ENCODE measurements around the gene CHST8. TPM values are rescaled to one million over a fixed set of nuclear protein-coding genes. Genes with fewer than 3 reads are reported as not detected.

CHST8 gene
- total and polyA plus RNA-seq, 4 donors: 0.05 to 0.07 TPM; not detected in 2

DNA sequence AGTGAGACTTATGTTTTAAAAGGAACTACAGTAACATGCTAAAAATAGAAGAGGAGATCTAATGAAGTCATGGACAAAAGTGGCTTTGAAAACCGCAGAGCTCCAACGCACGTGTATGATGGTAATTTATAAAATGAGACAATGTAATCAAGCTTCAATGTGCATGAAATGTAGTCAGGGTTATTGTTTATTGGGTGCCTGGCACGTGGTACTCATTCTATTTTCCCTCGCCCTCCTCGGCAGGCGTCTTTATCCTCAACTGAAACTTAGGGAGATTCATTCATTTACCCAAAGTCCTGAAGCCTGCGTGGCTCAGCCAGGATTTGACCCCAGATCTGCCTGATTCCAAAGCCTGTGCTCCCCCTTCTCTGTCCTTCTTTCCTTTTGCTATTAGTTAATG, 79.8 kb downstream of the CHST8 start (continued):
- TF ChIP-seq ZBTB33 (IDR thresholded peaks at IDR 0.05): no peak
- no peak for TF ChIP-seq NR2F2 (IDR thresholded peaks at IDR 0.05)
- no peak for TF ChIP-seq ATF3 (IDR thresholded peaks at IDR 0.05)
- no peak for TF ChIP-seq RAD21 (IDR thresholded peaks at IDR 0.05)
- TF ChIP-seq FOXA1 (IDR thresholded peaks at IDR 0.05): no peak
- TF ChIP-seq, protein P1, sequence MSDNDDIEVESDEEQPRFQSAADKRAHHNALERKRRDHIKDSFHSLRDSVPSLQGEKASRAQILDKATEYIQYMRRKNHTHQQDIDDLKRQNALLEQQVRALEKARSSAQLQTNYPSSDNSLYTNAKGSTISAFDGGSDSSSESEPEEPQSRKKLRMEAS (IDR thresholded peaks at IDR 0.05): no peak

GRCh38 chr19:33702606-33703437, 81.1 kb downstream of the CHST8 start:
- Histone ChIP-seq H3K9ac (ENCODE audit: low read depth in 1 of 2, low read length in 2 of 2) (no peak overlapping the region), H3K27me3 (ENCODE audit: control insufficient read depth in 4 of 4, insufficient read depth in 4 of 4, low read length in 3 of 4) (peaks cover 0 to 4% (median 0%) of the 10 kb centered on the region in 4 donors), H3K9me3 (ENCODE audit: control insufficient read depth in 4 of 4, low read length in 3 of 4) (no peaks in the 10 kb centered on the region), H3K4me1 (ENCODE audit: control insufficient read depth in 4 of 4, insufficient read depth in 4 of 4, low read length in 3 of 4) (no peaks in the 10 kb centered on the region), H3K4me3 (ENCODE audit: low read depth in 1 of 3, low read length in 3 of 3) (no peak overlapping the region), H3K36me3 (ENCODE audit: control insufficient read depth in 4 of 4, insufficient read depth in 3 of 4, low read depth in 1 of 4, low read length in 3 of 4) (no peaks in the 10 kb centered on the region), H3K27ac (ENCODE audit: low read depth in 1 of 2, low read length in 2 of 2) (no peak overlapping the region)
- no peak for DNase-seq (ENCODE audit: low spot score)
- TF ChIP-seq ATF3 (IDR thresholded peaks at IDR 0.05): no peak
- no peak for TF ChIP-seq FOXA1 (IDR thresholded peaks at IDR 0.05)
- no peak for TF ChIP-seq EGR1 (IDR thresholded peaks at IDR 0.05; ENCODE audit: low read depth in 2 of 2)
- TF ChIP-seq RAD21 (IDR thresholded peaks at IDR 0.05): no peak
- TF ChIP-seq HNF4A (conservative IDR thresholded peaks at IDR 0.05): no peak
- TF ChIP-seq, protein P2, sequence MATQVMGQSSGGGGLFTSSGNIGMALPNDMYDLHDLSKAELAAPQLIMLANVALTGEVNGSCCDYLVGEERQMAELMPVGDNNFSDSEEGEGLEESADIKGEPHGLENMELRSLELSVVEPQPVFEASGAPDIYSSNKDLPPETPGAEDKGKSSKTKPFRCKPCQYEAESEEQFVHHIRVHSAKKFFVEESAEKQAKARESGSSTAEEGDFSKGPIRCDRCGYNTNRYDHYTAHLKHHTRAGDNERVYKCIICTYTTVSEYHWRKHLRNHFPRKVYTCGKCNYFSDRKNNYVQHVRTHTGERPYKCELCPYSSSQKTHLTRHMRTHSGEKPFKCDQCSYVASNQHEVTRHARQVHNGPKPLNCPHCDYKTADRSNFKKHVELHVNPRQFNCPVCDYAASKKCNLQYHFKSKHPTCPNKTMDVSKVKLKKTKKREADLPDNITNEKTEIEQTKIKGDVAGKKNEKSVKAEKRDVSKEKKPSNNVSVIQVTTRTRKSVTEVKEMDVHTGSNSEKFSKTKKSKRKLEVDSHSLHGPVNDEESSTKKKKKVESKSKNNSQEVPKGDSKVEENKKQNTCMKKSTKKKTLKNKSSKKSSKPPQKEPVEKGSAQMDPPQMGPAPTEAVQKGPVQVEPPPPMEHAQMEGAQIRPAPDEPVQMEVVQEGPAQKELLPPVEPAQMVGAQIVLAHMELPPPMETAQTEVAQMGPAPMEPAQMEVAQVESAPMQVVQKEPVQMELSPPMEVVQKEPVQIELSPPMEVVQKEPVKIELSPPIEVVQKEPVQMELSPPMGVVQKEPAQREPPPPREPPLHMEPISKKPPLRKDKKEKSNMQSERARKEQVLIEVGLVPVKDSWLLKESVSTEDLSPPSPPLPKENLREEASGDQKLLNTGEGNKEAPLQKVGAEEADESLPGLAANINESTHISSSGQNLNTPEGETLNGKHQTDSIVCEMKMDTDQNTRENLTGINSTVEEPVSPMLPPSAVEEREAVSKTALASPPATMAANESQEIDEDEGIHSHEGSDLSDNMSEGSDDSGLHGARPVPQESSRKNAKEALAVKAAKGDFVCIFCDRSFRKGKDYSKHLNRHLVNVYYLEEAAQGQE (IDR thresholded peaks at IDR 0.05): no peak
- TF ChIP-seq, protein P1 (IDR thresholded peaks at IDR 0.05): no peak
- no peak for TF ChIP-seq GABPA (IDR thresholded peaks at IDR 0.05 in 1 of 2, conservative IDR thresholded peaks at IDR 0.05 in 1 of 2)
- TF ChIP-seq SP1 (IDR thresholded peaks at IDR 0.05): no peak
- TF ChIP-seq YY1 (IDR thresholded peaks at IDR 0.05): no peak
- TF ChIP-seq, protein P3, sequence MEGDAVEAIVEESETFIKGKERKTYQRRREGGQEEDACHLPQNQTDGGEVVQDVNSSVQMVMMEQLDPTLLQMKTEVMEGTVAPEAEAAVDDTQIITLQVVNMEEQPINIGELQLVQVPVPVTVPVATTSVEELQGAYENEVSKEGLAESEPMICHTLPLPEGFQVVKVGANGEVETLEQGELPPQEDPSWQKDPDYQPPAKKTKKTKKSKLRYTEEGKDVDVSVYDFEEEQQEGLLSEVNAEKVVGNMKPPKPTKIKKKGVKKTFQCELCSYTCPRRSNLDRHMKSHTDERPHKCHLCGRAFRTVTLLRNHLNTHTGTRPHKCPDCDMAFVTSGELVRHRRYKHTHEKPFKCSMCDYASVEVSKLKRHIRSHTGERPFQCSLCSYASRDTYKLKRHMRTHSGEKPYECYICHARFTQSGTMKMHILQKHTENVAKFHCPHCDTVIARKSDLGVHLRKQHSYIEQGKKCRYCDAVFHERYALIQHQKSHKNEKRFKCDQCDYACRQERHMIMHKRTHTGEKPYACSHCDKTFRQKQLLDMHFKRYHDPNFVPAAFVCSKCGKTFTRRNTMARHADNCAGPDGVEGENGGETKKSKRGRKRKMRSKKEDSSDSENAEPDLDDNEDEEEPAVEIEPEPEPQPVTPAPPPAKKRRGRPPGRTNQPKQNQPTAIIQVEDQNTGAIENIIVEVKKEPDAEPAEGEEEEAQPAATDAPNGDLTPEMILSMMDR (IDR thresholded peaks at IDR 0.05; ENCODE audit: low read depth, low read length, missing input control): no peak
- TF ChIP-seq NR2F2 (IDR thresholded peaks at IDR 0.05): no peak
- no peak for TF ChIP-seq HNF4G (IDR thresholded peaks at IDR 0.05)
- TF ChIP-seq FOXA2 (IDR thresholded peaks at IDR 0.05): no peak
- TF ChIP-seq ZBTB33 (IDR thresholded peaks at IDR 0.05): no peak
- TF ChIP-seq RXRA (IDR thresholded peaks at IDR 0.05): no peak
- WGBS: 66% methylated on average over 21 of the region's 21 CpGs
